Stomach (tissue), 9 donors: Measurements from ENCODE around the gene TEX29. TPM values are rescaled to one million over a fixed set of nuclear protein-coding genes. Genes with fewer than 3 reads are reported as not detected.

Experiments
- DNase-seq, 2 donors: peaks; one replicate each; pipeline versions ENCODE4 v3.0.0 to v3.0.0-alpha.2; 2013 to 2019
- H3K27ac ChIP-seq, 5 donors: fragments of 200-600 bp in 4 of 5; sonication (generic) in 4 of 5; one replicate each; pipeline ENCODE4 v1.5.1; 2013 to 2019; ENCODE audit warnings: mild to moderate bottlenecking in 1 of 5, moderate library complexity in 1 of 5
- H3K27me3 ChIP-seq, 3 donors: fragments of 200-600 bp; sonication (generic); one replicate each; pipeline ENCODE4 v1.5.1; 2017 to 2019; ENCODE audit warnings: mixed run types in 1 of 3
- H3K36me3 ChIP-seq, 4 donors: fragments of 200-600 bp; sonication (generic); 1 replicate in 3 of 4; 2 replicates in 1 of 4; pipeline ENCODE4 v1.5.1; 2016 to 2019
- H3K4me1 ChIP-seq, 4 donors: fragments of 200-600 bp; sonication (generic); one replicate each; pipeline ENCODE4 v1.5.1; 2016 to 2019
- H3K4me3 ChIP-seq, 4 donors: fragments of 200-600 bp; sonication (generic) in 3 of 4; one replicate each; pipeline ENCODE4 v1.5.1; 2016 to 2019; ENCODE audit warnings: mild to moderate bottlenecking in 1 of 4
- H3K9me3 ChIP-seq, 4 donors: fragments of 200-600 bp; sonication (generic); one replicate each; pipeline ENCODE4 v1.5.1; 2016 to 2019
- EP300 ChIP-seq: sonication (generic); formaldehyde crosslinking; IDR thresholded peaks from one replicate; pipeline ENCODE4 v1.6.1; 2017; ENCODE audit warnings: antibody characterized with exemption
- POLR2A ChIP-seq, 4 donors: fragments of 450-650 bp; IDR thresholded peaks; one replicate each; pipeline ENCODE4 v1.6.1; 2016; ENCODE audit warnings: antibody characterized with exemption in 4 of 4, control low read depth in 2 of 4, mild to moderate bottlenecking in 1 of 4, moderate library complexity in 1 of 4
- POLR2AphosphoS5 ChIP-seq, 3 donors: sonication (generic); formaldehyde crosslinking; IDR thresholded peaks; one replicate each; pipeline ENCODE4 v1.6.1; 2016; ENCODE audit warnings: antibody characterized with exemption in 3 of 3
- WGBS, 5 donors: extraction: QIAGEN DNeasy Blood & Tissue Kit in 3 of 5; methylation state at CpG; one replicate each; pipeline versions ENCODE4 v1.1.5 to v1.1.7; 2013 to 2018; 5-methylcytosine and 5-hydroxymethylcytosine counted together
- intact Hi-C: fragments of 100-400 bp; cut with DNase I; formaldehyde crosslinking; loops from one replicate; pipeline ENCODE4 v1.15.1; 2023; ENCODE audit warnings: low total_unique reads
- polyA plus RNA-seq, 3 donors: library from polyadenylated mRNA; stranded (reverse); fragments of 200-250 nt; gene quantifications; one replicate each; pipeline ENCODE4 v1.2.3, GENCODE V29; 2013
- total RNA-seq, 5 donors: library from RNA; depleted of rRNA; stranded (reverse); fragments of >200 nt; gene quantifications; one replicate each; pipeline versions ENCODE4 v1.1.0 to v1.2.3, GENCODE V29; 2014 to 2016
- TF ChIP-seq, protein P1 (sequence below), 7 experiments: fragments of 450-650 bp in 4 of 7; fragments of 200-600 bp in 3 of 7; sonication (generic) in 3 of 7; IDR thresholded peaks; one replicate each; pipeline ENCODE4 v1.5.1; 2016 to 2019; ENCODE audit warnings: antibody characterized with exemption in 7 of 7, control low read depth in 2 of 7, mild to moderate bottlenecking in 1 of 7
- donor health status: healthy with polysubstance abuse.
- donor health status: Bipolar disorder and iron deficiency.
- donor health status: healthy.

TEX29 gene
- total and polyA plus RNA-seq, 8 donors: 0.87 to 2.2 TPM; not detected in 6

DNA sequence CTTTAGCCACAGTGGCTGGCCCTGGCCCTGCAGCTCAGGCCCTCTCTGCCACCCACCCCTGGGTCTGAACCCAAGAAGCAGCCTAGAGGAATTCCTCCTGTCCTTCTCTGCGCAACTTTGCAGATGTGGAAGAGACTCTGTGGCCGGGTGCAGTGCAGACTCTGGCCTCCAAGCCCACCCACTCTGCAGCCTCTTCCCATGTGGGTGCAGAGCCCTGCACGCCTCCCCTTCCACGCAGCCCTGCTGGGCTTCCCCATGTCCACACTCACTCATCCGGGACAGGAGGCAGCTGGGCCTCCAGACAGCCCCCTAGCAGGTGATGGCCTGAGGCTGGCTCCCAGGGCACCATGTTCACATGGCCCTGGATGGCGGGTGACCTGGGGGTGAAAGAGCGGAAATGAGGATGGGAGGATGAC is 2.5 kb downstream of the TEX29 start:
- Histone ChIP-seq H3K27ac (no peak overlapping the region), H3K27me3 (no peaks in the 10 kb centered on the region), H3K9me3 (no peaks in the 10 kb centered on the region), H3K4me3 (no peak overlapping the region), H3K4me1 (no peaks in the 10 kb centered on the region), H3K36me3 (no peaks in the 10 kb centered on the region)
- TF ChIP-seq EP300 (no peak), POLR2AphosphoS5 (IDR thresholded peaks at IDR 0.05) (no peak), POLR2A (IDR thresholded peaks at IDR 0.05) (no peak)
- TF ChIP-seq, protein P1, sequence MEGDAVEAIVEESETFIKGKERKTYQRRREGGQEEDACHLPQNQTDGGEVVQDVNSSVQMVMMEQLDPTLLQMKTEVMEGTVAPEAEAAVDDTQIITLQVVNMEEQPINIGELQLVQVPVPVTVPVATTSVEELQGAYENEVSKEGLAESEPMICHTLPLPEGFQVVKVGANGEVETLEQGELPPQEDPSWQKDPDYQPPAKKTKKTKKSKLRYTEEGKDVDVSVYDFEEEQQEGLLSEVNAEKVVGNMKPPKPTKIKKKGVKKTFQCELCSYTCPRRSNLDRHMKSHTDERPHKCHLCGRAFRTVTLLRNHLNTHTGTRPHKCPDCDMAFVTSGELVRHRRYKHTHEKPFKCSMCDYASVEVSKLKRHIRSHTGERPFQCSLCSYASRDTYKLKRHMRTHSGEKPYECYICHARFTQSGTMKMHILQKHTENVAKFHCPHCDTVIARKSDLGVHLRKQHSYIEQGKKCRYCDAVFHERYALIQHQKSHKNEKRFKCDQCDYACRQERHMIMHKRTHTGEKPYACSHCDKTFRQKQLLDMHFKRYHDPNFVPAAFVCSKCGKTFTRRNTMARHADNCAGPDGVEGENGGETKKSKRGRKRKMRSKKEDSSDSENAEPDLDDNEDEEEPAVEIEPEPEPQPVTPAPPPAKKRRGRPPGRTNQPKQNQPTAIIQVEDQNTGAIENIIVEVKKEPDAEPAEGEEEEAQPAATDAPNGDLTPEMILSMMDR (IDR thresholded peaks at IDR 0.05): no peak
- DNase-seq: peak in 1 of 2 donors; percentile 9
- intact Hi-C loops: no loop called here
- WGBS, 5 donors: 80 to 89% (median 84%) methylated on average over 6 to 7 of the region's 7 CpGs

DNA sequence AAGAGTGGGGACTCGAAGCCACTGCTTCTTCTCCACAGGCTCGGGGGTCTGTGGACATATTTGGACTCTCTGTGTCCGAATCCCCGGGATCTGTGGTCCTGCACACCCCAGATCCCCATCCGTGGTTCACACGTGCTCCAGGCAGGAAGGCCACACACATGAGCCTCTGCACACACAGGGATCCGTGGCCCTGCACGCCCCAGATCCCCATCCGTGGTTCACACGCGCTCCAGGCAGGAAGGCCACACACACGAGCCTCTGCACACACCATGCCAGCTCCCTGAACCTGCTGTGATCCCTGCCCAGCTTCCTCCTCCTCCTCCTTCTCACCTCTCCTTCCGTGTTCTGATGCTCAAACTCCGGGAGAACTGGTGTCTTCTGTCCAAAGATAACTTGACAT is 3.1 kb downstream of the TEX29 start:
- Histone ChIP-seq H3K27me3 (no peaks in the 10 kb centered on the region), H3K27ac (no peak overlapping the region)
- intact Hi-C loops: no loop called here

DNA sequence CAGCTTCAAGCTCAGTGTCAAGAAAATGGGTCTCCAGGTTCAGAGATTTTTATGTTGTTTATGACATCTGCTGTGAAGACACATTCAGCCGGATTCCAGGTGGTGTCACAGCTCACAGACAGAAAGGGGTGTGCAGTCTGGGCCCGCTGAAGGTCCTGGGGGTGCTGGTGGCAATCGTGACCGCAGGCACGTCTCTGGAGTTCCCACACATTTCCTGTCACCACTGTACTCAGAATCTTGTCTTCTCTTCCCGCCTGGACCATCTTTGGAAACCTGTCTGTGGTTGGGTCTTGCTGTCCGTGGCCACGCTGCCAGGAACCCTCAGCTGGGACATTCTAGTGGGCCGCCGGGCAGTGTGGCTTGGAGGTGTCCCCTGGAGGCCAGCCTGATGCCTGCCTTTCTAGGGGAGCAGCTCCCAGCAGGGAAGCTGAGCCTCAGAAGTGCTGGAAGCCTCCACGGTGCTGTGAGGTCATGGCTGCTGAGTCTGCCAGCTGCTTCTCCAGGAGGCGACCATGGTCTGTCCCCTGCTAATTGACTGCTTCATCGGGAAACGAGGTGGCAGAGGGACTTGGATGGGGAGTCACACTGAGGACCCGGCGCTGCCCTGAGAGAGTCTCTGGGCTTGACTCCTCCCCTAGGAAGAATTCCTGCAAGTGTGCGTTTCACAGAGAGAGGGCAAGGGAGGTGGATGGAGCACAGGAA is 3.7 kb downstream of the TEX29 start:
- H3K4me3 ChIP-seq: no peak overlapping the region
- peak in 1 of 2 donors; percentile 8 for DNase-seq
- H3K36me3 ChIP-seq: no peaks in the 10 kb centered on the region
- no peaks in the 10 kb centered on the region for H3K4me1 ChIP-seq
- H3K27ac ChIP-seq: no peak overlapping the region
- no peaks in the 10 kb centered on the region for H3K27me3 ChIP-seq
- no peaks in the 10 kb centered on the region for H3K9me3 ChIP-seq
- 69 to 79% (median 75%) methylated on average over 13 to 17 of the region's 17 CpGs for WGBS, 5 donors
- no peak for TF ChIP-seq EP300
- intact Hi-C loops: no loop called here

More for the DNA sequence above, 3.1 kb downstream of the TEX29 start:
- WGBS, 5 donors: 78 to 88% (median 81%) methylated on average over 14 of the region's 14 CpGs
- peak in 1 of 2 donors; percentile 15 for DNase-seq
- H3K36me3 ChIP-seq: no peaks in the 10 kb centered on the region
- no peak overlapping the region for H3K4me3 ChIP-seq
- no peaks in the 10 kb centered on the region for H3K9me3 ChIP-seq
- H3K4me1 ChIP-seq: no peaks in the 10 kb centered on the region
- TF ChIP-seq POLR2AphosphoS5 (IDR thresholded peaks at IDR 0.05) (no peak), POLR2A (IDR thresholded peaks at IDR 0.05) (no peak), EP300 (no peak)
- TF ChIP-seq, protein P1 (IDR thresholded peaks at IDR 0.05): no peak

DNA sequence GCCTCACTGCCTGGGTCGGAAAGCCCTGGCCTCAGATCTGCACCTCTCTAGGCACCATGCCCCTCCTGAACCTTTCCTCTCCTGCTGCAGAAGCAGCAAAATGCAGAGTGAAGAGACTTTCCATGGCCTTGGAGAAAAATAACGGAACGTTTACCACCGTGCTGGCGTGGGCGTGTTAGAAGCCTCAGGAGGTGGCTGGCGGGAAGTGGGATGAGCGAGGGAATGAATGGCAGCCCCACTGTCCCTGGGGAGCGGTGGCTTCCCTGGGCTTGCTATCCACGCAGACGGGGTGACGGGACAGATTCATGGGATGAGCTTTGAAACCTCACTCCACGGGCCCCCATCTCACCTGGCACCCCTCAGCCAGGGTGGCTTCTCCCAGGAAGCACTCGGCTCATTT is 4.3 kb downstream of the TEX29 start:
- H3K4me3 ChIP-seq: no peak overlapping the region
- H3K27ac ChIP-seq: no peak overlapping the region
- TF ChIP-seq, protein P1 (IDR thresholded peaks at IDR 0.05): no peak
- TF ChIP-seq POLR2A (IDR thresholded peaks at IDR 0.05) (no peak), EP300 (no peak), POLR2AphosphoS5 (IDR thresholded peaks at IDR 0.05) (no peak)
- H3K36me3 ChIP-seq: no peaks in the 10 kb centered on the region
- intact Hi-C loops: no loop called here
- H3K9me3 ChIP-seq: no peaks in the 10 kb centered on the region
- H3K27me3 ChIP-seq: no peaks in the 10 kb centered on the region
- 84 to 92% (median 85%) methylated on average over 14 of the region's 14 CpGs for WGBS, 5 donors
- DNase-seq: no peak
- H3K4me1 ChIP-seq: no peaks in the 10 kb centered on the region
